Activated CD8-positive, alpha-beta memory T cell treated with anti-CD3 and anti-CD28 coated beads for 36 hours (primary cell): ENCODE data around the gene MARK4. TPM values are rescaled to one million over a fixed set of nuclear protein-coding genes. Genes with fewer than 3 reads are reported as not detected.

Experiments
- CTCF ChIA-PET: fragments of 350-600 bp; sonication (Branson Sonifier 250); formaldehyde crosslinking; loops from one replicate; lab custom pipeline; 2021; ENCODE audit warnings: antibody characterized with exemption; lab: Charles Lee
- POLR2A ChIA-PET: fragments of 350-600 bp; sonication (Branson Sonifier 250); formaldehyde crosslinking; loops from one replicate; lab custom pipeline; 2021; ENCODE audit warnings: antibody characterized with exemption; lab: Charles Lee
- total RNA-seq, 2 experiments: library from RNA; stranded (reverse); gene quantifications; one replicate each; pipeline ENCODE4 v1.2.3, GENCODE V29; 2021

MARK4 gene
- total RNA-seq, 2 experiments from 2014 or later: 21.2 to 21.6 TPM

GRCh38 chr19:45235485-45235884 lies 15.6 kb upstream of the MARK4 start:
- POLR2A ChIA-PET: no interaction called here
- CTCF ChIA-PET: no interaction called here

GRCh38 chr19:45238556-45238955 lies 12.5 kb upstream of the MARK4 start:
- CTCF ChIA-PET: no interaction called here
- POLR2A ChIA-PET: no interaction called here

GRCh38 chr19:45243144-45243732 lies 7.8 kb upstream of the MARK4 start:
- CTCF ChIA-PET: no interaction called here

GRCh38 chr19:45244133-45244794 lies 6.8 kb upstream of the MARK4 start:
- ChIA-PET CTCF (no interaction called here), POLR2A (no interaction called here)

More at GRCh38 chr19:45243144-45243732, 7.8 kb upstream of the MARK4 start:
- POLR2A ChIA-PET: no interaction called here

- CTCF ChIA-PET: no interaction called here
- POLR2A ChIA-PET: no interaction called here
Measured at GRCh38 chr19:45245334-45245787, 5.7 kb upstream of the MARK4 start, which contains the start of gene EXOC3L2. Gene EXOC3L2 (minus strand): TSS chr19:45245407. CDS start chr19:45239045, 6,362 bp downstream.

- ChIA-PET POLR2A (no interaction called here), CTCF (no interaction called here)
Measured at GRCh38 chr19:45245826-45246225, 5.2 kb upstream of the MARK4 start.

- POLR2A ChIA-PET: no interaction called here
- CTCF ChIA-PET: no interaction called here
Measured at GRCh38 chr19:45247136-45247535, 3.9 kb upstream of the MARK4 start.

- CTCF ChIA-PET: interaction anchor here (1.0 to 1.4 kb wide), 5 partner anchors 13 to 518 kb away, joined by 3 to 5 read pairs (median 3); no protein-coding TSS in a partner anchor
- POLR2A ChIA-PET: no interaction called here
Measured at GRCh38 chr19:45249261-45250033, 1.6 kb upstream of the MARK4 start.

- CTCF ChIA-PET: interaction anchor here (1.2 kb wide), 1 partner anchor 25 kb away, joined by 3 read pairs; no protein-coding TSS in a partner anchor
- POLR2A ChIA-PET: no interaction called here
Measured at GRCh38 chr19:45250216-45250831, 747 bp upstream of the MARK4 start.

- ChIA-PET CTCF (no interaction called here), POLR2A (no interaction called here)
Measured at GRCh38 chr19:45251452-45252354, 632 bp downstream of the MARK4 start.

- ChIA-PET POLR2A (no interaction called here), CTCF (no interaction called here)
Measured at GRCh38 chr19:45253396-45254027, 2.4 kb downstream of the MARK4 start.

GRCh38 chr19:45254044-45254531 lies 3.0 kb downstream of the MARK4 start:
- POLR2A ChIA-PET: no interaction called here
- CTCF ChIA-PET: interaction anchor here (1.3 kb wide), 1 partner anchor 85 kb away, joined by 3 read pairs; no protein-coding TSS in a partner anchor

GRCh38 chr19:45255611-45256157 lies 4.6 kb downstream of the MARK4 start:
- POLR2A ChIA-PET: no interaction called here
- CTCF ChIA-PET: no interaction called here

GRCh38 chr19:45256836-45257235 lies 5.8 kb downstream of the MARK4 start:
- ChIA-PET POLR2A (no interaction called here), CTCF (interaction anchor here (0.6 kb wide), 1 partner anchor 428 kb away, joined by 3 read pairs; no protein-coding TSS in a partner anchor)

- CTCF ChIA-PET: interaction anchor here (0.5 kb wide), 1 partner anchor 66 kb away, joined by 3 read pairs; no protein-coding TSS in a partner anchor
- POLR2A ChIA-PET: no interaction called here
Measured at GRCh38 chr19:45258862-45259261, 7.8 kb downstream of the MARK4 start.

- POLR2A ChIA-PET: no interaction called here
Measured at GRCh38 chr19:45262570-45262969, 11.5 kb downstream of the MARK4 start.

GRCh38 chr19:45263013-45263412 lies 11.9 kb downstream of the MARK4 start:
- ChIA-PET POLR2A (no interaction called here), CTCF (interaction anchor here (1.4 kb wide), 1 partner anchor 14 kb away, joined by 3 read pairs; no protein-coding TSS in a partner anchor)

More at GRCh38 chr19:45262570-45262969, 11.5 kb downstream of the MARK4 start:
- CTCF ChIA-PET: interaction anchor here (1.4 kb wide), 1 partner anchor 14 kb away, joined by 3 read pairs; no protein-coding TSS in a partner anchor
